ENCODE results near the gene SOX9.

SOX9 gene

DNA sequence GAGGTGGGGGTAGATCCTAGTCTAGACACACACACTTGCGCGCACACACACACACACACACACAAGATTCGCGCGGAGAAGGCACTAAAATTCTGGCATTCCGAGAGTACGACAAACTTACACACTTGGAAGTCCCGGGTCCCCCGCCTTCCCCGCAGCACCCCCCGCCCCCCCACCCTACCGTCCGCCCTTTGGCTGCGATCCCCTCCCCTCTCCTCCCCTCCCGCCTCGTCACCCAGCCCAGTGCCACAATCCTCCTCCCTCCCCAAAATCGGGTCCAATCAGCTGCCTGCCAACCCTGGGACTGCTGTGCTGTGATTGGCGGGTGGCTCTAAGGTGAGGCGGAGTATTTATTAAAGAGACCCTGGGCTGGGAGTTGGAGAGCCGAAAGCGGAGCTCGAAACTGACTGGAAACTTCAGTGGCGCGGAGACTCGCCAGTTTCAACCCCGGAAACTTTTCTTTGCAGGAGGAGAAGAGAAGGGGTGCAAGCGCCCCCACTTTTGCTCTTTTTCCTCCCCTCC, at the start of gene SOX9:
Gene SOX9, plus strand, starts transcription at position 379 of the 522 bp plus-strand sequence. CDS start 372 bp downstream, outside the sequence.
- ATAC-seq = no peak

DNA sequence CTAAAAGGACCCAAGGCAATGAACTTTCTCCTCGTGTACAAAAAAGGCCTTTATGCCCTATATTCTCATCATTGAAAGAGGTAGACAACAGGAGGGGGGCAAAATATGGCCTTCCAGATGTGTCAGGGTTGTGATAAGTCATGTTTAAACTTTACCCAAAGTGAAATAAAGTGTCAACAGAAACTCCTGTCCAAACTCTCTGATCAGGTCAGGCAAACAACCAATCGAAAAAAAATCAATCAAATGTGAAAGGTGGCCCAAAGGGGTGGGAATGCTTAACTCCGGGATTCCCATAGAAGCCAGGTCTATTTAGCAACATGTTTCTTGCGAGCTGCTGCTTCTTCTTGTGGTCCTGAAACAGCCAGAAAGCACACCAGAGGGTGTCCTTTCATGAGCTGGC, 49.5 kb upstream of the SOX9 start:
- no peak for ATAC-seq

DNA sequence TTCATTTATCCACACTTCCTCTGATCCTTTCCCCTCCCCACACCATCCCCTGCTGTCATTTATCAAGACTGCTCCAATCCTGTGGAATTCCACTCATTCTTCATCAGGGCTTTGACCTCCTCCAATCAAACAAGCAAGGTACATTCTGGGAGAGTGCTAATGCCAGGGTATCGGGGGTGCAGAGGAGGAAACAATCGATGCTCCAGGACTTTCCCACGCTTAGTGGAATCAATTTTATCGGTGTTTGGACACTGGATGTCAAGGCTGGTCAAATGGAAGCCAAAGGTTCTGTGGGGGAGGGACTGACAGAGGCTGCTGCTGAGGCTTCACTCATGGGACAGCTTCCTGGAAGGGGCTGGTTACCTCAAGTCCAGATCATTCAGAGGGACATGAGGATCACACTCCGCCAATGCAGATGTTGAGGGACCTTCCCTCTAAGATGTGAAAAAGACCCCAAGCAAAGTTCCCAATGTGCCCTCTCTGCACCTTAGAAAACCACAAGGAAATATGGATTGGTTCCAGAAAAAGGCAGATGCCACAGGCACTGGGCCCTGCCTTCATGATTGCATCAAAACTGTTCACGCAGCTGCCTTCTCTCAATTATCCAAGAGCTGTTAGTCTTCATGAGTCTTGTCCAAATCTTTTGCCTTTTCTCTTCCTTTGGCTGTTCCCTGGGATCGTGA, 44.7 kb upstream of the SOX9 start:
- ATAC-seq = no peak

DNA sequence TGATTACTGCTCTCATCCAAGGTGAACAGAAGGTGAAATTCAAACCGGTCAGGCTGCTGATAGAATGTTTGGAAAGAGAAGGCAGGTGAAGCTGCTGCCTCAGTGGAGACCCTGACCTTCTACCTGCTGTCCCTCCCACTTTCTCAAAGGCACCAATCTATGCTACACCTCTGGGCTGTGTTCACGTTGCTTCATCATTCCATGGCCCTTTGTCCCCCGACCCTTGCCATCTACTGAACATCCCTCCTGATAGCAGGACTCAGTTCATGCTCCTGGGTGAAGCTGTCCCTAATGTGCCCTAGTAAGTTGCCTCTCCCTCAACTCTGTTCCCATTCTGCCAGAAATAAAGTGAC, 44.2 kb upstream of the SOX9 start:
- no peak for ATAC-seq

DNA sequence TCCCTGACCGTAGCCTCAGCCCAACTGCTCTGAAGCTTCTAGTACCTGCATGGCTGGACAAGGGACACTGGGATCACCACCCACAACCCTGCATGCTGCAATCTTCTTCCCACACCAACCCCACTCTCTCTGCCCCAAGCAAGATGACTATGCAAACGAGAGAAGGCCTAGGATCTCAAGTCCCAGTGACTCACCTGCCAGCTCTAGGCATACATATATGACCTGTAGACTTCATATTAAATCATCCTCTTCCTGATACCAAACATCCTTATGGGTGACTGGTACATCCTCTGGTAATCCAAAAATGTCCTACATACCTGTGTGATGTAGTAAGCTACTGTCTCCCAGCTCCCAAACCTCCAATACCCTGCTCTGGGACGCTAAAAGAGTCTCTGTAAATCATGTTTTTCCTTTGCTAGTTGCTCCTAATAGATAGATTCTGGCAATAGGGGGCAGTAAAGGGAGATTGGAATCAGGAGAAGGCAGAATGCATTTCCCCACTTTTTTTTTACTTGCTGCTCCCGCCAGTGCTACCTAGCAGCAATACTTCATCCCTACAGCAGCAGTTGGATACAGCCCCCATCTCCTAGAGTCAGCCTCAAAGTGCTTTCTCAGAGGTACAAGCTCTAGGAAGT, 43.4 kb upstream of the SOX9 start:
- no peak for ATAC-seq

DNA sequence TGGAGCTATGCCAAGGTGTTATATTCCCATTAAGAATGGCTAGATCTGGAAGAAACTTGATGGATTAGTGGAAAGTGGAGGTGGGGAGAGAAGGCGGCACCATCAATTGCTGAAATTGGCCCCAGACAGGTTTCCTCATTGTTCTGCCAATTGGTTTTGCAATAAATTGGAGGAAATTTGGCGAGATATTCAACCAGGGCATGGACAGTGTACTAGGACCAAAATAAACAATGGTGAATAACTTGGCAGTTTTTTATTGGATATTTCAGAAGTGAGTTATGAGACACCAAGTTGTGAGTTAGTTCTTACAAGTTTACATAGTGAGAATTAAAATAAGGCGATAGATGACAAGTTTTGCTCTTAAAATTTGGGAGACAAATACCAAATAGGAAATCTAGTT, 41.1 kb upstream of the SOX9 start:
- ATAC-seq = no peak

DNA sequence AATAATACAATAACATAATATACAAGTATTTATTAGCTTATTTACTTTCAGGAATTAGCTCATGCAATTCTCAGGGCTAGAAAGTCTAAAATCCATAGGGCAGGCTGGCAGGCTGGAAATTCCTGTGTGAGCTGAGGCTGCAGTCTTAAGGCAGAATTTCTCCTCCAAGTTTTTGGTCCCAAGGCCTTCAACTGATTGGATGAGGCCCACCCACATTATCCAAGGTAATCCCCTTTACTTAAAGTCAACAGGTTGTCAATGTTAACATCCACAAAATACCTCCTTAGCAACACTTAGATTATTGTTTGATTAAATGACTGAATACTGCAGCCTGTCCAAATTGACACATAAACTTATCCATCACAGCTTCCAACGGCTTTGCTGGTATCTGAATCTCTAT, 32.9 kb upstream of the SOX9 start:
- no peak for ATAC-seq

DNA sequence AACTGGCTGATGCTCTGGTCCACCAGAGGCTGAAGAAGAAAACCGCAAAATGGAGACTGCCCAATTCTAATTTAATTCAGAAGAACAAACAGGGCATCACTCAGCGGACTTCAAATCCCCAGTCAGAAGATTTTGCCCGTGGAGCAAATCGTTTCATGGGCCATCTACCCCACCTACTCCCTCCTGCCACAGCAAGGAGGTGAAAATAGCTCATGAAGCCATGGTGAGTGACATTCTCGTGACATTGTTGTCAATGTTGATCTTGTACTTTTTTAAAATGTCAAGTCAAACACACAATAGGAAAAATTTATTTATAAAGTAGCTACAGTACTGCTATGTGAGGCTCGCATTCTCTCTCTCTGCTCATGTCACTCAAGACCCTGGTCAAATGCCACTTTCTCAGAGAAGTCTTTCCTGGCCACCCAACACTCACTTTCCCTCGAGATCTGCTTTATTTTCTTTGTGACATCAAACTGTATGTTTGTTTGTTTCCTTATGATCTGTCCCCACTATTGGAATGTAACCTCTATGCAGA, 31.3 kb upstream of the SOX9 start:
- ATAC-seq = no peak

DNA sequence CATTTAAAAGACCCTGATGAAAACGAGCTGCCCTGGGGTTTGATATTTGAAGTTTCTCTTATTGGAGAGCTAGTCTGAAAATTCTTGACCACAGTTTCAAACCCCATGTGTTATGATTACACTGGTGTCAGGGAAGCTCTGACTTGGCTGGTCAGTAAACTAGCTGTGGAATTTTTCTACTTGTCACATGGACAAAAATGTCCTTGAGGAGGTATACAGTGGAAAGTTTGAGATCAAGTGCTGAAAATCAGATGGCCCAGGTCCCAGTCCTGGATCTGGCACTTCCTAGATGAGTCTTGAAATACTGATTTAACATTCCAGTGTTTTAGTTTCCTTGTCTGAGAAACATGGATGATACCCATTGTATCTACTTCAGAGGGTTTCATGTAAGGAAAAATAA, 30.7 kb upstream of the SOX9 start:
- no peak for ATAC-seq

DNA sequence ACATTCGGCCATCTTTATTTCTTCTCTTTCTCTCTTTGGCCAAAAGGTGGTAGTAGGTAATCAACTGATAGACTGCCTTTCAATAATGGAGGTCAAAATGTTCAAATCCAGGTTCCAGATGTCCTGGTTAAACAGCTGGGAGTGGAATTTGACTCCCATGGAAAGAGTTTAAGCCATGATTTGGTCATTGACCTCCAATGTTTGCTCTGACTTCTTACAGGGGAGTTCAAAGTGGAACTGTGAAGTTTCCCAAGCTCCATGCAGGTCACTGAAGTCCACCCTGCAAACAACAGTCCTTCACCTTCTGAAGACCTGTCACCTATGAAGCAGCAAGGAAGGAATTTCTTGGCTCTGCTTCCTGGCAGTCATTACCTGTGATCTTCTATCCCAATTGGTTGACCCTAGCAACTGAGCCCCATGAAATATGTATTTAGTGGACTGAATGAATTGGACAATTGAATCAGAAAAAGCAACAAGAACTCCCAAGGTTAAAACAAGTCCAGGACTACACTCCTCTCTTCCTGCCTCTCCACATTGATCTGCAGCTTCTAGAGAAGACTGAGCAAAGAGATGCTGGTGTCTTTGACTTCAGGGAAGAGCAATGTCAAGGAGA, 28.0 kb upstream of the SOX9 start:
- ATAC-seq = no peak

DNA sequence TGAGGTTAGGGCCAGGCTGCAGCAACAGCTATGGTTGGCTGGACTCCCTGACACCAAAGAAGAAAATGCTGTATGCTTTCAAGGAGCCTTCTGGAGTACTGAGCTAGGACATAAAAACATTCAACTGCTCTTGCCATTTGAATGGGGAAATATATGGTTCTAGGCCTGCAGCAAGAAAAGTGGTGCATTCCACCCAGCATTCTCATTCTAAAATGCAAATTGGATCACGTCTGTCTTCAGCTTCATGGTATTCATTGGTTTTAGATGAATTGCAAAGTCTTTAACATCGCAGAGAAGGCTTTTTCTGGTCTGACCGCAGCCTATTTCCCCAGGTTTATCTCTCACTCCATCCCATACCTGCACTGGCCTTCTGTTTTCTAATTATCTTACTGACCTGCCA, 27.1 kb upstream of the SOX9 start:
- ATAC-seq = no peak

DNA sequence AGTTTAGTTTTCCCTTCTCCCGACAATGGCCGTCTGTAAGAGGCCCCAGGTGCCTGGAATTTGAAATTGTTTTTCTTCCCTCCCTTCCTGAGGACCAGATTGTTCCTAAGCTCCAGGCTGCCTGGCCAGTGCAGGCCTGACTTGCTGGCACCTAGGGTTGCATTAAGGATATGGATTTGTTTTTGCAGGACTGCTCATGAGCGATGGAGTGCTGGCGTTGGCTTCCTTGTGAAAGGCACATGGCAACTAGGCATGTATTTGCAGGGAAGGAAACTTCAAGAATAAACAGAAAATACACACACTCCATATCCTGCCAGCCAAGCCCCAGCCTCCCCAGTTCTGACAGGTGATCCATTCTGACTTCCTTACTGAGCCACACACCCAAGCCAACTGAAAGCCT, 25.5 kb upstream of the SOX9 start:
- no peak for ATAC-seq

DNA sequence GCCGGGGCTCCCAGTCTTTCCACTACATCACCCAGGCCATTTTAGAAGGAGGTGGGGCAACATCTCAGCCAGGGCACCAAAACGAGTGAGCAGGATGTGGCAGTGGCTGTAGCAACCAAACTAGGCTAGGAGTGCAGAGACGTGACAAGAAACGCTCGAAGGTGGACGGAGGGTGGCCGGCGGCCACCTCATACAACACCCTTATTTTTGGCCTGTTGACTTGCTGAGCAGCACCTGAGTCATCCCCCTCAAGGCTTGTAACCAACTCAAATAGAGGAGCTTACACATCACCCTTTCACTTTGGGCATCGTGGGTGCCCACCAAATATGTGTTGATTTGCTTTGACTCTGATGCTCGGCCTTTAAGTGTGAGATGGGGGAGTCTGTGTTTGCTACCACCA, 23.7 kb upstream of the SOX9 start:
- no peak for ATAC-seq

DNA sequence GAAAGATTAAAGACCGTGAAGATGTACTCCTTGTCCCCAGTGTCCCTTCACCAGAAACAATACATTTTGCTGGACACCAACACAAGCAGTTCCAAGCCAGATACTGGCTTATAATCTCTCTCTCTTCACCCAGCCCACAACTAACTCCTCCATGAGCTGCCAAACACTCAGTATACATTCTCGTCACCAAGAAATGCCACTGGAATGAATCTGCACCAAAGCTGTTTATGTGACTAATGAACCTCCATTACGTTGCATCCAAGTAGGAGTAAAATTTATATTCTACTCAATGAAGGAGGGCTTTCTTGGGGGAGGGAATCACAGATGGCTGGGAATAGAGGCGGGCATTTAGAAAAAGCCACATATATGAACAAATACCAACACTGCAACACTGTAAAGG, 20.9 kb upstream of the SOX9 start:
- ATAC-seq = no peak

DNA sequence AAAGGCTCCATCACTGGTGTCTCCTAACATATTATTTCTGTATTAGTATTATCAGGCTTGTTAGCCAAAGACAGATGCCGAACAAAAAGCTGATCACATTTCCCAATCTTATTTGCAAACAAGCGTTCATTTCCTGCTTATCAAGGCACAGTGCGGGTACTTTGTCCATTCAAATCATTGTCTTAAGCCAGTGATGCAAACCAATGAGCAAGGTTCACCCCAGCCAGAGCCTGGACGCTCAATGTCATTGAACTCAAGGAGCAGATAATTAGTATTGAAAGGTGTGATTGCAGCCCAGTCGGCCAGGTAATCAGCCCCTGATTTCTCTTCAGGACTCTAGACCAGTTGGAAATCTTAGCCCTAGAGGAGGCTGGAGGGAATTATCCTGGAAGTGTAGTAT, 20.4 kb upstream of the SOX9 start:
- ATAC-seq = no peak

DNA sequence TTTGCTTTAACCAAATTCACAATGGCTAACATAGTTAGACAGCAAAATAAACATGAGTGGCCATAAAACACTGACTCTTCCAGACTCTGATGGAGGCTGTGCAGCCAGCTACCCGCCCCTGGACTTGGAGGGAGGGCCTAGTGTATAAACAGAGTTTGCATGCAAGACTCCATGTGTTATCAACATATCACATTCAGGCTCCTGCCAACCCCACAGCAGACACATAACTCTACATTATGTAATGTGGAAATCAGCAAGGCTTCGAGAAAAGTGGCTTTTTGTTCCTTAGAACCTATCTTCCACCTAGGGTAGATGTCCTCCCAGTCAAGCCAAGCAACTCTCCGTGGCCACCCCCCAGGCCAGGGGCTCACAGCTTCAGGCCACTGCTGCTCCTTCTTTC, 19.3 kb upstream of the SOX9 start:
- ATAC-seq = no peak

DNA sequence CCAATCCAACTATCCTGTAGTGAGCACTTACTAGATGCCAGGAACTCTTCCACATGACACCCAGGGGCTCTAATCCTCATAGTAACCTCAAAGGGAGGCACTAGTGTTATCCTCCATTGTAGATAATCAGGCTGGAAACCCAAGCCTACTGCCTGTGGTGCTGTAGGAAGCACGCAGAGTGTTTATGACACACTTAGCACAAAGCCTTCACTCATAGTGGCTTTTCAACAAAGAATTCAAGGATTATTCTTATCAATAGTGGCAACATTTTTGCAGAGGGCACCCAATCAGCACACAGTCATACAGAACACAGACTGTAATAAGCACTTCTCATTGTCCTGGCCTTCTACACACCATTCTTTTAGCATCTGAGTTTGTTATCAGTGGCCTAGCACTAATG, 18.5 kb upstream of the SOX9 start:
- ATAC-seq = no peak

DNA sequence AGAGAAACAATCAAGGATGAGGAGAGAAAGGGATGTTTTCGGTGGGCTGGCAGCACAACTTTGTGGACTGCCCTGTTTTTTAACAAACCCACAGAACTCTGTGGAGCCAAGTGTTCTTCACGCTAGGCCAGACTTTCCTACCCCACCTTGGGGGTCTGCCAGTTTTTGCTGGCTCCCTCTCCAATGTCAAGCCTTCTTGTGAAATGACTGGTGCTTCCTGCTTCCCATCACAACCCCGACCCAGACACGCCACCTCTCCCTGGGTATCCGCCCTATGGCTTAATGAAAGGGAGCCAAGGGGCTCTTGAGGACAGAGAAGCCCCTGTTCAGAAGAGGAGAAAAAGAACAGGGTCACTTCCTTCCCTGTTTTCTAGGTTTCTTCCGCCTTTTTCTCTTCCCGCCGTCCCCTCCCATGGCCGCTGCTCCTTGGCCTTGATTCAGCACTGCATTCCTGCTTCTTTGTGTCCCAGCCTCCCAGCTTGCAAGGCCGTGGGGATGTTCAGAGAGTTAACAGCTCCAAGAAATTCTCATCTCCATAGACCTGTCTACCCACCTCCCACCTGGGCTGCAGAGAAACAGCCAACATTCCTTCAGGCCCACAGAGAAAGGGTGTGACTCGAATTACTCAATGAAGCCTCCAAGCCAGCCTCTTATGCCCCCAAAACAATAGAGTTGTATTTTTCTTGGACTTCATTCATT, 16.5 kb upstream of the SOX9 start:
- no peak for ATAC-seq

DNA sequence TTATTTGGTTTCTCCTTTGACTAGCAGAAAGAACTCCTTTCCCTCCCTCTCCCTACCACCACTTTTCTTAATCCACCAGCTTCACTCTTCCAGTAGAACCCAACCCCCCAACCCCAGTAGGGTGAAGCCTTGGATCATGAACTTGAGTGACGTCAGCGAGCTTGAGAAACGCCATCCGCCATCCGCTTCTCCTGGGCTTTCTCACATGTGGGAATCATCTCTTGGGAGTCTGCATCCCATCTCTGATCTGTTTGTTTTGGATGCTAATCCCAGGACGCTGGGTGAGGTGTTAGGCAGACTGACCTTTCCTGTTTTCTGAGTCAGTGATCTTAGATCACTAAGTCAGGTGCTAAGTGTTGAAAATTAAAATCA, 16.0 kb upstream of the SOX9 start:
- ATAC-seq = no peak

DNA sequence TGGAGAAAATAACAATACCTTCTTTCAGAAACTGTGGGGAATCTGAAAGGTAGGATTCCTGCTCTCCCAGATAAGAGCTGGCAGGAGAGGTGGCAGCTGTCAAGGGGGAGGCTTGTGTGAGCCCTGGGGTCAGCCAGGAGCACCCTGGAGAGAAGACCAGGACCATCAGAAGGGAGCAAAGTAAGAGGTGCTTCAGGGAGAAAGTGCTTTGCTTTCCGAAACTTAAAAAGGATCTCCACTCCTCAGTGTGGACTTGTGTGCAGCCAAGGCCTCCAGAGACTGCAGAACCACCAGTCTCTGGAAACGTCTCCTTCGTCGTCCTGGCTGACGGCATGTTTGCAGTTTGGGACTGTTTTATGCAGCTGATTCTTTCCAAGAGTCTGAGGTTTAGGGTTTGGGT, 13.7 kb upstream of the SOX9 start:
- ATAC-seq = no peak

DNA sequence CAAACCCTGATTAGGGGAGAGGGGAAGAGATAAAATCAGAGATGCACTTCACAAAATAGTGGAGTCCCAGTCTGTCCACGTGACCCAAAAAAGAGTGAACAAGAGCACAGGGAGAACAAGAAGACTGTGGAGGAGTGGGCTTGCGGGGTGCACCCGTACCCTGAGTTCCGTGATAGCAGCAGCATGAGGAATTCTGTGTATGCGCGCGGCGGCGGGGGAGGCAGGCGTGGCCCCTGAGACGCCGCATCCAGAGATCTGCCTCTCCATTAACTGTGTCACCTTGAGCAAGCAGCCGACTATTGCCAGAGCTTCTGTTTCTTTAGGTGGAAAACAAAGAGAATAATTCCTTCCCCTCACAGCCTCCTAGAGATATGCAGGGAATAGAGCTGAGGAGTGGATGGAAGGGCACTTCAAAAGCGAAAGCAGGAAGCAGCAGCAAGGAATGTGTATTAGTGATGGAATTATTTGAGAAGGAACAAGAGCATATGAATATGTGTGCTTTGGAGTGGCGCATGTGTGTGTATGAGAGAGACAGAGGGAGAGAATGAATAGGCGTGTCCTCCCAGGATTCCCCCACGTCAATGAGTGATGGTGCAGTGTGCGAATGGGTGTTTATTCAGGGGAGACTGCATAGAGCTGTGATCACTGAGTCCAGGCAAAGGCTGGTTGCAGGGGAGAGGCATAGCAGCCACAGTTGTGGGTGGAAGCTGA, 10.4 kb upstream of the SOX9 start:
- no peak for ATAC-seq

DNA sequence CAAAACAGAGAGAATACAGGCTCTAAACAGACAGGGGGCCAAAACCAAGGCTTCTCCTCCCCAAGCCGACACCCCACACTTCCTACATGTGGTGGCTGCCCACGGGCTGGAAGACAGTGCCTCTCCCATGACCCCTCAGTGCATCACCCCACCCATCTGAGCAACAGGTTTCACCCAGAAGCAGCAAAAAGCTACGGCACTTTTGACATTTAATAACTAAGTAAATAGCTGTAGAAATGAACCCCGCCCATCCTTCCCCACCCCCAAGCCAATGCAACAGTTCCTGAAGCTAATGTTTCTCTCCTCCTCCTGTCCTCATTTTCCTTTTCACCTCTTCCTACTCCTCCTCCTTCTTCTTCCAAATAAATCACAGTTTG, 9.9 kb upstream of the SOX9 start:
- no peak for ATAC-seq

DNA sequence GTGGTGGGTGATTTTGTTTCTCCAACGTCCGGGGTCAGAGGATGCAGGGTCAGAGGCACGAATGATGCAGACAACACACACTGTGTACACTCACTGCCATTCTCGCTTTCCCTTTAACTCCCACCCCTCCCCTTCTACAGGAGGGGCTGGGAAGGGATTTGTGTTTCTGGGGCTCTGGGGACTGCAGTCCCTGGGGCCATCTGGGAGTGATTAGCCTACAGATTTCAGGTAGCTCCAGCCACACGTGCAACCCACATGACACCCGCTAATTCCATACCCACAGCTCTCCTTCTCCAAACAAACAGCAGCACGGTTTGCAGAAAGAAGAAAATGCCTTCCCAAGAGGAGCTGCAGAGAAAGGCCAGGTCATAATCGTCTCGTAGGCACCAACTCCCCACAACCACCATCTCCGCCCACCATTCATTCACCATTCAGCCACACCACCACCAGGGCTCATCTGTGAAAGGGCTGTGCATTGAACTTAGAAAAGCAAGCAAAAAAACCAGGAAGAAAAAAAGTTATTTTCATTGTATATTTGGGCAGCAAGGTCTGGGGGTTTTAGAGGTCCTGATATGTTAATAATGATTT, 9.4 kb upstream of the SOX9 start:
- ATAC-seq = no peak
